NCI-H2196 treated with DMSO at 0.1 percent for 48 hours (cell line): ENCODE data around the gene FBRS.
"Not testable (repeated sequence)": the region's sequence is repeated elsewhere in the genome, so short reads cannot be mapped to it uniquely, and the experiment has no call there.

Experiments used
- DNase-seq: peaks from one replicate; lab custom pipeline; 2025; ENCODE audit not compliant: unreplicated experiment; lab: John Stamatoyannopoulos, UW

The FBRS gene

DNA sequence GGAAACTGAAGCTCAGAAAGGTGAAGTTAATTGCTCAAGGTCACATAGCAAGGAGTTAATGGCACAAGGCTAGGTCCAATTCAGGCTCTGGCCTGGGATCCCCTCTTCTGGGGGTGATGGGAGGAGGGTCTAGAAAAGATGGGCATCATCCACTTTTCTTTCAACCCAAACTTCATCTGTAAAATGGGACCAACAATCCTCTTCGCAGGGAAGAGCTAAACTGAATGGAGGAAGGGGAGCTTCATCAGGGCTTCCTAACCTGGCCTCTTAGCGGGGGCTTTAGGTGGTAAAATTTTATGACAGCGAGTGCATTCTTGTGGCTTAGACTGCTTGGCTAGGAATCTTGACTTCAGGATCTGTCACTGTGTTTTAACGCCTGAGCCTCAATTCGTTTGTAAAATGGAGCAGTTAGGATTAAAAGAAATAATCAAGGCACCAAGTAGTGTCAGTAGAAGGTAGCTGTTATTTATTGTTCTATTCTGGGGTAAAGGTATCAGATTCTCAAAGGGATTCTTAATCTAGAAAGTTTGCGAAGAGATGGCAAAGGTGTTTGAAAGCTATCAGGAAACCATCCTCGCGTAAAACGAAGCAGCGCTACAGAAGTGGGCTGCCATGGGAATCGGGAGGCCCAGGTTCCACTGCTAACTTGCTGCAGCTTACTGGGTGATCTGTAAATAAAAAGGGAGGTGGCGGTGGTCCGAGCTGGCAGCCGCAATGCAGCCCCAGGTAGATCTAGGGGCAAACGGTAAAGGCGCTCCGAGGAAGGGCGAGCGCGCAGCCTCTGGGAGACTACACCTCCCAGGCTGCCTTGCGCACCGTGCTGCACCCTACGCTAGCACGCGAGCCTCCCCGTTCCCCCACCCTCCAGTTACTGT, 39.3 kb downstream of the FBRS start:
- DNase-seq = peak; percentile 95

- peak; percentile 84 for DNase-seq
Observed at GRCh38 chr16:30698139-30698815, 40.0 kb downstream of the FBRS start.

DNA sequence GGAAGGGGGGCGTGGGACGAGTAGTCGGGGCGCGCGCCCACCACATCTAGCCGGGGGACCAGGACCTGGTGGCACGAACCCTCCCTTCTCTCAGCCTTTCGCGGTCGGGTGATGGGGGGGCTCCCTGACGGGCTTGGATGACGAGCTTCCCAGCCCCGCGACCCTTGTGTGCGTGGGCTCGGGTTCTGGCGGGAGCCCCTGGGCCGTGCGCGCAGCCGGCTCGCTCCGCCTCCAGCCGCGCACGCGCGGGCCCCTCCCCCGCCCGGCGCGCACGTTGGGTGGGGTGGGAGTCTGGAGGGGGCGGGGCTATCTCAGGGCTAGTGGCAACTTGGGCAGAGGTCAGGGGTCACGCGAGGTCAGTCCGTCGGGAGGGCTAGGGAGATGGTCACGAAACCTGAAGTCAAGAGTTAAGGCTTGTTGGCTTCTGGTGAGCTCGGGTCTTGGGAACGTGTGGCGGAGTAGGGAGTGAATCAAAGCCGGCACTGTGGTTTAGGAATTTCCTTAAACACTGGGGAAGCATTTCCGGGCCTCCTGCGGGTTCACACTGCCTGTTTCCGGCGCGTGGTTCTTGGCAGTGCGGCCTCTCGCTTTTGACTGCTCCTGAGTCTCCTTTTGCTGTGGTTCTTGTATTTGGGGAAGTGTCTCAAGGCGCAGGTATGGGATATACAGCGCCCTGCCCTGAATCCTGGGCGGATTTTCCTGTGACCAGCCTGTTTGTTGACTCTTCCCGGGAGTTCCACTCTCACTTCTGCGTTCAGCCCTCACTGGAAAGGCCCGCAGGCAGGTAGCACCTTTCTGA, 40.8 kb downstream of the FBRS start, which contains the start of gene SRCAP:
Gene SRCAP, plus strand, starts transcription at position 356 of the 799 bp plus-strand sequence. CDS start 1,654 bp downstream, outside the sequence.
- DNase-seq = peak; percentile 66

DNA sequence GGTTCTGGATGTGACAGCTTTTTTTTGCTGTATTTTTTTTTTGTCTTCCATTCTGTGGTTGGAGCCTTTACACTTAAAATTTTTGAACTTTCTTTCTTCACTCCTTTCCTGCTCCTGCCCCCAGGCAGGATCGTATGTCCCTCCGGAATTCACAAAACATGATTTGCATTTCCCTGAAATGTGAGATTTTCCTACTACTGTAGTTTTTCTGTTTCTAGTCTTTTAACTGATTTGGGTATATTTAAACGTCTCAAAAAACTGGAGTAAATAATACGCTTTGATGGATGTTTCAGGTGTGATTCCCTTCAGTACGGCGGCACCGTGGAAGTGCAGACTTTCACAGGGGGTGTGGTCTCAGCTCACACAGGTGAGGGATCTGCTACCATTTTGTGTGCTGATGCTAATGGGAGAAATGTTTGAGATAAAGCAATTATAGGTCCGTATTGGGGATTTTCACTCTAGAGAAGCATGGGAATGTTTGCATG, 41.4 kb downstream of the FBRS start:
- no peak for DNase-seq

DNA sequence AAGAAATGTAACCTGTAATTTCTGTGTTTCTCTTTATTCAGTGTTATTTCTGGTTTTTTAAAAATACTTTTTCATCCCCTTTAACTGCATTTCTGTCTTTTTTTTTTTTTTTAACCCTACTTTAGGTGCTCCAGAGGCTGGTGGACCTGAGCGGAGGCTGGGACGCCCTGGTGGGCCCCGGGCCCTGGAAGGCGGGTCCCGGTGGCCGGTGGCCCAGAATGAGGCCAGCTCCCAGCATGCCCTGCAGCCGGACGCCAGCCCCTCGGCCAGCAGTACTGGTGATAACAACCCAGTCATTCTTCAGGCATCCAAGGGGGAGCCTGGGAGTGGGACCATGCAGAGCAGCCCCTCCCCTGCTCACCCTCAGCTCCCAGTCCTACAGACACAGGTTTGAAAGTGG, 42.3 kb downstream of the FBRS start:
- DNase-seq = no peak

GRCh38 chr16:30700971-30701370, 42.7 kb downstream of the FBRS start:
- DNase-seq = no peak

DNA sequence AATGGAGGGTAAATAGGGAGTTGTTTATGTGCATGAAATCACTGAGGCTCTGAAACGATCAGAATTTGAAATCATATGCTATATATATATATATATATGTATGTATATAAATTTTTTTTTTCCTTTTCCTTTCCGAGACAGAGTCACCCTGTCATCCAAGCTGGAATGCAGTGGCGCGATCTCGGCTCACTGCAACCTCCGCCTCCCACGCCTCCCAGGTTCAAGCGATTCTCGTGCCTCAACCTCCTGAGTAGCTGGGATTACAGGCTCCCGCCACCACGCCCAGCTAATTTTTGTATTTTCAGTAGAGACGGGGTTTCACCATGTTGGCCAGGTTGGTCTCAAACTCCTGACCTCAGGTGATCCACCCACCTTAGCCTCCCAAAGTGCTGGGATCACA, 44.8 kb downstream of the FBRS start:
- DNase-seq = not testable (repeated sequence)

DNA sequence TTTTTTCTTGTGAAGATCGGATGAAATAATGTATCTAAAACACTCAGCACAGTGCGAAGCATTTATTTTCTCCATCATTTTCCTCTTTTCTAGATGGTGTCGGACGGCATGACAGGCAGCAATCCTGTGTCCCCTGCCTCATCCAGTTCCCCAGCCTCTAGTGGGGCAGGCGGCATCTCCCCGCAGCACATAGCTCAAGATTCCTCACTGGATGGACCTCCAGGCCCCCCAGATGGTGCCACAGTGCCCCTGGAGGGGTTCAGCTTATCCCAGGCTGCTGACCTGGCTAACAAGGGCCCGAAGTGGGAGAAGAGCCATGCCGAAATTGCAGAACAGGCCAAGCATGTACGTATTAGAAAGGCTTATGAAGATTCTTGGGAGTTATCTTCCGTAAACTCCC, 45.7 kb downstream of the FBRS start:
- DNase-seq = no peak

GRCh38 chr16:30706046-30706445, 47.8 kb downstream of the FBRS start:
- DNase-seq = no peak

DNA sequence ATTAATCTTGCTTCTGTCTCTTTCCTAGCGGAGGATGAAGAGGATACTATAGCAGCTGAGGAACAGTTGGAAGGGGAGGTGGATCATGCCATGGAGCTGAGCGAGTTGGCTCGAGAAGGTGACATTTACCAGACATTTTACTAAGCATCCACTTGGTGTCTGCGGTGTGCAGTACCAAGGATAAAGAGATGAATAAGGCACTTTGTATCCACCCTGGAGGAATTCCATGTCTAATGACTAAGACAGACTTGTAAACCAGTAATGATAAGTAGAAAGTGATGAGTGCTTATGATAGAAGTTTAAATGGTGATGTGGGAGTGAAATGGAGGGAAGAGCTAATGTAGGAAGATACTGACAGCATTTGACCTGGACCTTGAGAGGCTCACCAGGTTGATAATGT, 52.7 kb downstream of the FBRS start:
- DNase-seq = no peak

GRCh38 chr16:30711712-30712111, 53.5 kb downstream of the FBRS start:
- DNase-seq = no peak

DNA sequence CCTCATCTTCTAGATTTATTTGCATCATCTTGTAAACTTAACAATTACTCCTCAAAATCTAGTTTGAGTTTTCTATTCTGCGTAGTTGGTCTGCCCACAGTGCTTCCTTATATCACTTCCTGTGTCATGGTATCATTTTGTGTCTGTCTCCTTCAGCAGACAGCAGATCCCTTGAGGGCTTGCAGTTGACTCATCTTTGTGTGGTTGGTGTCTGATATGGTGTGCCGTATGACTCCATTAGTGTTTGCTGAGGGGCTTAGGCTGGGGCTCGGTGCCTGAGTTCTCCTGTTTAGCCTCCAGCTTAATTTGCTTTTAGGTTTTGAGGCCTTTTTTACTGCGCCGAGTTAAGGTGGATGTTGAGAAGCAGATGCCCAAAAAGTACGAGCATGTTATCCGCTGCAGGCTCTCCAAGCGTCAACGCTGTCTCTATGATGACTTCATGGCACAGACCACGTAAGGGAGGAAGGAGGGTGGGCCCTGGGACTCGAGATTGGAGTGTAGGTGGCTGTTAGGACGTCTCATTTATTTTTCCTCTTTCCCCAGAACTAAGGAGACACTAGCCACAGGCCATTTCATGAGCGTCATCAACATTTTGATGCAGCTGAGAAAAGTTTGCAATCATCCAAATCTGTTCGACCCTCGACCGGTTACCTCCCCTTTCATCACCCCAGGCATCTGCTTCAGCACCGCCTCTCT, 57.7 kb downstream of the FBRS start:
- no peak for DNase-seq

DNA sequence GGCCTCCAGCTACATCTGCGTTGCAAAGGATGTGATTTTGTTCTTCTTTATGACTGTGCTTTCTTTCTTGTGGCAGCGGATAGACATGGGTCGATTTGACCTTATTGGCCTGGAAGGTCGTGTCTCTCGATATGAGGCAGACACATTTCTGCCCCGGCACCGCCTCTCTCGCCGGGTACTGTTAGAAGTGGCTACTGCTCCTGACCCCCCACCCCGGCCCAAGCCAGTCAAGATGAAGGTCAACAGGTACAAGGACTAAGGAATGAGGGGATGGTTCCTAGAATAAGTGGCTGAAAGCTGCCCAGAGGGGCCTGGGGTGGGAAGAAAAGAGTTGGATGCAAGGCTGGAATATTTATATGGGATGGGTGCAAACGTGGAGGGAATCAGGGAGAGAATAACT, 61.9 kb downstream of the FBRS start:
- no peak for DNase-seq
